Measurements from ENCODE around the gene NOLC1. TPM values are rescaled to one million over a fixed set of nuclear protein-coding genes. Genes with fewer than 3 reads are reported as not detected.
"Not testable (repeated sequence)": the region's sequence is repeated elsewhere in the genome, so short reads cannot be mapped to it uniquely, and the experiment has no call there.

Gene NOLC1
- total and polyA plus RNA-seq, 2 donors (not counting 1 experiment from before 2014, with no cell fraction given) = 32.9 to 45.0 TPM

DNA sequence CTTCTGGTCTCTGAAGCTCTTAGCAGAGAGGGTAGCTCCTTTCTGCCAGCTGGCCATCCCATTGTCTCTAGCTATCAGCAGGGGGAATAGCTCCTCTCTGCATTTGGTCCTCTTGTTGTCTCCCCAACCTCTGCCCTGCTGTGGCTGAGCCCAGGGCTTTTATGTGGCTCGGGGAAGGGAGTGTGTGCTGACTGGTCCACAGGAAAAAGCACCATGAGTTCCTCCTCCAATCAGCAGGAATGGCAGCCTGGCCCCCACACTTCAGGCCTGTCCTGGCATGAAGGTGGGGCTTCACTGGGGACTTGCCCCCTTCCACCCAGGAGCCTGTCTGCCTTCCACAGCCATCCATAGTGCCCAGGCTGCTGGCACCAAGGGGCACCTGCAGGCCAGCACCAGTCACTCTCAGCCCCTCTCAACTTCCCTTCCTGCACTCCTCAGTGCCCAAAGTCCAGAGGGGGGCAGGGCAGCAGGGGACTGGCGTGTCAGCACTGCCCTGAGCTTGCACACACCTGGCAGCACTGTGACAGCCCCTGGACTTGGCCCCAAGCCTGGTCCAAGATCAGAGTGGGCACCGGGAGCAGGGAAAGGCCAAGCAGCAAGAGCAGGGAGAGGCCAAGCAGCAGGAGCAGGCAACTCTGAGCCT, 36.2 kb downstream of the NOLC1 start:
- peaks cover 9% of the 10 kb centered on the region for H3K4me1 Mint-ChIP-seq

DNA sequence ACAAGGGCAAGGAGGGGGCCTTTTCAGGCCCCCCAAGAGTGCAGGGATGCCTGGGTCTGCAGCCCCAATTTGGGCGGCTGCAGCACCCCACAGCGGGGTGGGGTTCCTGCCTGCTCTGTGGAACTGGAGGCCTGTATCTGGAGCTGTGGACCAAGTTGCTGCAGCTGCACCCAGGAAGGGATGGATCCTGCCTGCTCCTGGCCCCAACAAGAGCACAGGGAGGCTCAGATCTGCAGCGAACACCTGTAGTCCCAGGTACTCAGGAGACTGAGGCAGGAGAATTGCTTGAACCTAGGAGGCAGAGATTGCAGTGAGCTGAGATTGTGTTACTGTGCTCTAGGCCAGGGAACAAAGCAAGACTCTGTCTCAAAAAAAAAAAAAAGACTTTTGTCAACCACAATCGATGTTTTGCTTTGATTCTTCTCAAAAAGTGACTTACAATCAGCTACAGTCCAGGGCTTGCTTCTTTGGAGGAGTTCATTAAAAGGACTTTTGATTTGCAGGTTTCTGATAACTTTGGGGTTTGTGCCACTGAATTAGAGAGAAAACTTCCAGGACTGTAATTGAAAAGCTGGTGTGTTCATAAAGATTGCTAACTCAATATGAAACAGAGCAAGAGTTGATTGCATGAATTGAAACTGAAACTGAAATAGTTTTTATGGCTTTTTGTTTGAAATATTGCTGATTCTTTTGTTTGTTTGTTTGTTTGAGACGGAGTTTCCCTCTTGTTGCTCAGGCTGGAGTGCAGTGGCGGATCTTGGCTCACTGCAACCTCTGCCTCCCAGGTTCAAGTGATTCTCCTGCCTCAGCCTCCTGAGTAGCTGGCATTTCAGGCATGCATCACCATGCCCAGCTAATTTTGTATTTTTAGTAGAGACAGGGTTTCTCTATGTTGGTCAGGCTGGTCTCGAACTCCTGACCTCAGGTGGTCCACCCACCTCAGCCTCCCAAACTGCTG, 37.0 kb downstream of the NOLC1 start:
- H3K27me3 Mint-ChIP-seq; H3K79me2 ChIP-seq (ENCODE audit: control insufficient read depth, insufficient read depth, low read length); H4K20me1 ChIP-seq (ENCODE audit: control insufficient read depth, insufficient read depth, low read length, poor library complexity, severe bottlenecking); ATAC-seq (ENCODE audit: low read depth); DNase-seq; POLR2A ChIA-PET; H3K4me1 ChIP-seq (ENCODE audit: control insufficient read depth in 2 of 2, insufficient read depth in 2 of 2, low read length in 2 of 2); H3K4me3 Mint-ChIP-seq; H3K4me3 ChIP-seq (ENCODE audit: control extremely low read depth in 1 of 5, extremely low read depth in 1 of 5, insufficient read depth in 1 of 5, low read depth in 2 of 5, low read length in 4 of 5); H3K4me2 ChIP-seq (replicated peaks; ENCODE audit: low read depth, low read length, poor library complexity, severe bottlenecking); H3K4me1 Mint-ChIP-seq; H3K9ac ChIP-seq (ENCODE audit: low read length); H3K27ac ChIP-seq (ENCODE audit: low read length in 2 of 2); intact Hi-C loops (cut with micrococcal nuclease); H3K9me3 Mint-ChIP-seq (ENCODE audit: insufficient read depth); H3K27ac Mint-ChIP-seq; H3K36me3 ChIP-seq (replicated peaks in 1 of 2; ENCODE audit: control extremely low read depth in 1 of 2, control insufficient read depth in 1 of 2, extremely low read depth in 1 of 2, insufficient read depth in 2 of 2, low read length in 1 of 2); H3K27me3 ChIP-seq (replicated peaks in 1 of 4; ENCODE audit: control extremely low read depth in 1 of 4, control insufficient read depth in 3 of 4, insufficient read depth in 4 of 4, low read length in 3 of 4): not testable (repeated sequence)
- H2AFZ ChIP-seq (ENCODE audit: insufficient read depth, low read depth, low read length, poor library complexity, severe bottlenecking) = peak overlapping the region; percentile 42
- H3K9me3 ChIP-seq (ENCODE audit: control extremely low read depth in 1 of 3, control insufficient read depth in 2 of 3, insufficient read depth in 1 of 3, low read length in 2 of 3) = peaks cover 2 to 20% (median 2%) of the 10 kb centered on the region in 3 donors
- CTCF ChIA-PET = interaction anchor here (1.2 kb wide), 1 partner anchor 525 kb away, joined by 3 read pairs; the partner anchor contains the start of genes ARL3 and SFXN2
- 87% methylated on average over 5 of the region's 7 CpGs for WGBS (ENCODE audit: insufficient coverage)

More for the DNA sequence above, 36.2 kb downstream of the NOLC1 start:
- intact Hi-C loops (cut with micrococcal nuclease) = no loop called here
- Histone ChIP-seq H3K4me3 (ENCODE audit: control extremely low read depth in 1 of 5, extremely low read depth in 1 of 5, insufficient read depth in 1 of 5, low read depth in 2 of 5, low read length in 4 of 5) (no peak overlapping the region), H3K9me3 (ENCODE audit: control extremely low read depth in 1 of 3, control insufficient read depth in 2 of 3, insufficient read depth in 1 of 3, low read length in 2 of 3) (peaks cover 2 to 20% (median 2%) of the 10 kb centered on the region in 3 donors), H3K4me2 (replicated peaks; ENCODE audit: low read depth, low read length, poor library complexity, severe bottlenecking) (no peak overlapping the region), H2AFZ (ENCODE audit: insufficient read depth, low read depth, low read length, poor library complexity, severe bottlenecking) (no peak overlapping the region), H3K4me1 (ENCODE audit: control insufficient read depth in 2 of 2, insufficient read depth in 2 of 2, low read length in 2 of 2) (peaks cover 0 to 7% of the 10 kb centered on the region in 2 donors), H3K27ac (ENCODE audit: low read length in 2 of 2) (no peak overlapping the region), H3K36me3 (replicated peaks in 1 of 2; ENCODE audit: control extremely low read depth in 1 of 2, control insufficient read depth in 1 of 2, extremely low read depth in 1 of 2, insufficient read depth in 2 of 2, low read length in 1 of 2) (no peaks in the 10 kb centered on the region), H3K79me2 (ENCODE audit: control insufficient read depth, insufficient read depth, low read length) (no peaks in the 10 kb centered on the region), H3K27me3 (replicated peaks in 1 of 4; ENCODE audit: control extremely low read depth in 1 of 4, control insufficient read depth in 3 of 4, insufficient read depth in 4 of 4, low read length in 3 of 4) (no peaks in the 10 kb centered on the region), H3K9ac (ENCODE audit: low read length) (no peak overlapping the region), H4K20me1 (ENCODE audit: control insufficient read depth, insufficient read depth, low read length, poor library complexity, severe bottlenecking) (no peaks in the 10 kb centered on the region)
- Mint-ChIP-seq H3K9me3 (ENCODE audit: insufficient read depth) (peaks cover 5% of the 10 kb centered on the region), H3K4me3 (no peak overlapping the region), H3K27ac (no peak overlapping the region), H3K27me3 (no peaks in the 10 kb centered on the region)
- ATAC-seq (ENCODE audit: low read depth) = no peak
- no peak for DNase-seq
- POLR2A ChIA-PET = no interaction called here
- 83% methylated on average over 3 of the region's 3 CpGs for WGBS (ENCODE audit: insufficient coverage)
- CTCF ChIA-PET = interaction anchor here (0.5 to 1.2 kb wide), 2 partner anchors 526 to 1238 kb away, joined by 3 read pairs; partner anchors contain the start of genes ARL3 and SFXN2
- no peak for TF ChIP-seq EZH2 (IDR thresholded peaks at IDR 0.05; ENCODE audit: borderline replicate concordance, insufficient read depth, low read depth, low read length, poor library complexity, severe bottlenecking)
